A549 treated with AZD2906 at 1 μM for 4 hours (cell line): Measurements from ENCODE around the gene ENO4. TPM values are rescaled to one million over a fixed set of nuclear protein-coding genes. Genes with fewer than 3 reads are reported as not detected.

Source experiments
- total RNA-seq: library from RNA; stranded (reverse); fragments of 200-300 nt; extraction: Qiagen RNA extraction; gene quantifications from 5 replicates; pipeline ENCODE4 v1.2.3, GENCODE V29; 2022

ENO4 gene, protein sequence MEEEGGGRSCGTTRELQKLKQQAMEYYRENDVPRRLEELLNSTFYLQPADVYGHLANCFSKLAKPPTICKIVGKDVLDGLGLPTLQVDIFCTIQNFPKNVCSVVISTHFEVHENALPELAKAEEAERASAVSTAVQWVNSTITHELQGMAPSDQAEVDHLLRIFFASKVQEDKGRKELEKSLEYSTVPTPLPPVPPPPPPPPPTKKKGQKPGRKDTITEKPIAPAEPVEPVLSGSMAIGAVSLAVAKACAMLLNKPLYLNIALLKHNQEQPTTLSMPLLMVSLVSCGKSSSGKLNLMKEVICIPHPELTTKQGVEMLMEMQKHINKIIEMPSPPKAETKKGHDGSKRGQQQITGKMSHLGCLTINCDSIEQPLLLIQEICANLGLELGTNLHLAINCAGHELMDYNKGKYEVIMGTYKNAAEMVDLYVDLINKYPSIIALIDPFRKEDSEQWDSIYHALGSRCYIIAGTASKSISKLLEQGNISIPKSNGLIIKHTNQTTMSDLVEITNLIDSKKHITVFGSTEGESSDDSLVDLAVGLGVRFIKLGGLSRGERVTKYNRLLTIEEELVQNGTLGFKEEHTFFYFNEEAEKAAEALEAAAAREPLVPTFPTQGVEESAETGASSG
- 0.32 to 0.60 TPM (median 0.35 TPM) in 5 replicates for total RNA-seq

DNA sequence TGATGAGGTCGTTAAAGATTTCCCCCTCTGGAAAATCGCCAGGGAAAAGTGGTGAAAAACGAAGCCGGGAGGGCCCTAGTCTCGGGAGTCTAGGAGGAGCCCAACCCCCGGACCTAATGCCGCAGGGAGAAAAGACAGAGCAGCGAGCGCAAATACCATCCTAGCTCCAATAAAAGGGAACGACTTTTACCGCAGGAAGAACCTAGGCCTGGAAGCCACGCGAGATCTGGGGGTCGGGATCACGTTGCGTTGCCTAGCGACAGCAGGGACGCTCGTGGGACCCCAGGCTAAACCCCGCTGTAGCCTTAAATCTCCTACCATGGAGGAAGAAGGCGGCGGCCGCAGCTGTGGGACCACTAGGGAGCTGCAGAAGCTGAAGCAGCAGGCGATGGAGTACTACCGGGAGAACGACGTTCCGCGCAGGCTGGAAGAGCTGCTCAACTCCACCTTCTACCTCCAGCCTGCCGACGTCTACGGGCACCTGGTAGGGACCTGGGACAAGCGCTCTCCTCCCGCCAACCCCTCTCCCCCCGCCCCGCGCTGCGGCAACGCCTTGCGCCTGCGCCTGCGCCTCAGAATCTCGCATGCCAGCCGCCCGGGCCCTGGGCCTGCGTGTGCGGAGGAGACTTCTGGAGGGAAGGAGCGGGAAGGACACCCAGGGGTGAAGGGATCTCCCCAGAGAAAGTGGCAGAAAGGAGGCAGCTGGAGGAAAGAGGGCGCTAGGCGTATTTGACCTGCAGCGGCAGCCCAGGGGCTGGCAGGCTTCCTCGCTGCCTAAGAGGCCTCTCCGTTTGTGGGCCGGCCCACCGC is at the start of gene ENO4:
ENO4 (plus strand) TSS at position 252 of the 810 bp plus-strand sequence; CDS start at position 320, 68 bp downstream.

Other genes with a start within 250 kb of the ENO4 start
- gene PNLIPRP2, start 228.5 kb upstream of the ENO4 start, total RNA-seq, result 0.06 to 0.14 TPM (median 0.08 TPM) in 4 of 5 replicates, not detected in the other
- 8.0 to 9.8 TPM (median 8.7 TPM) in 5 replicates for gene HSPA12A, start 106.9 kb upstream of the ENO4 start, total RNA-seq
- gene SHTN1, start 155.7 kb downstream of the ENO4 start, total RNA-seq, result 20.2 to 30.3 TPM (median 25.1 TPM) in 5 replicates